Suprapubic skin (tissue), 4 donors: ENCODE measurements around the gene FOS. TPM values are rescaled to one million over a fixed set of nuclear protein-coding genes. Genes with fewer than 3 reads are reported as not detected.

ENCODE experiments used
- DNase-seq, 2 donors: peaks; one replicate each; pipeline ENCODE4 v3.0.0-alpha.2; 2019; ENCODE audit warnings: low spot score in 2 of 2
- H3K27ac ChIP-seq: fragments of 200-600 bp; sonication (generic); one replicate; pipeline ENCODE4 v1.5.1; 2019
- H3K27me3 ChIP-seq: fragments of 200-600 bp; sonication (generic); one replicate; pipeline ENCODE4 v1.5.1; 2019
- H3K36me3 ChIP-seq: fragments of 200-600 bp; sonication (generic); one replicate; pipeline ENCODE4 v1.5.1; 2019
- H3K4me1 ChIP-seq: fragments of 200-600 bp; sonication (generic); one replicate; pipeline ENCODE4 v1.5.1; 2019
- H3K4me3 ChIP-seq: fragments of 200-600 bp; sonication (generic); one replicate; pipeline ENCODE4 v1.5.1; 2019; ENCODE audit warnings: mild to moderate bottlenecking
- H3K9me3 ChIP-seq: fragments of 200-600 bp; sonication (generic); one replicate; pipeline ENCODE4 v1.5.1; 2019
- CTCF ChIP-seq, 2 donors: fragments of 200-600 bp in 1 of 2; fragments of 450-650 bp in 1 of 2; sonication (generic) in 1 of 2; IDR thresholded peaks; one replicate each; pipeline ENCODE4 v1.5.1; 2016 to 2019; ENCODE audit warnings: antibody characterized with exemption in 2 of 2, mild to moderate bottlenecking in 1 of 2, moderate library complexity in 1 of 2
- EP300 ChIP-seq: sonication (generic); formaldehyde crosslinking; IDR thresholded peaks from one replicate; pipeline ENCODE4 v1.6.1; 2017; ENCODE audit warnings: antibody characterized with exemption
- POLR2A ChIP-seq, 2 donors: fragments of 450-650 bp; IDR thresholded peaks; one replicate each; pipeline ENCODE4 v1.6.1; 2017; ENCODE audit warnings: antibody characterized with exemption in 2 of 2, mild to moderate bottlenecking in 2 of 2, moderate library complexity in 2 of 2
- POLR2AphosphoS5 ChIP-seq, 3 donors: sonication (generic); formaldehyde crosslinking; IDR thresholded peaks; one replicate each; pipeline ENCODE4 v1.6.1; 2017; ENCODE audit warnings: antibody characterized with exemption in 3 of 3
- whole genome bisulfite sequencing: methylation state at CpG from one replicate; pipeline ENCODE4 v1.1.5; 2018; 5-methylcytosine and 5-hydroxymethylcytosine counted together
- total RNA-seq, 4 donors: library from RNA; depleted of rRNA; stranded (reverse); fragments of >200 nt; gene quantifications; one replicate each; pipeline ENCODE4 v1.1.0, GENCODE V29; 2016

The FOS gene
- total RNA-seq, 4 donors from 2014 or later: 2,120 to 3,987 (median 3,212) TPM

GRCh38 chr14:75267141-75267721 is 11.4 kb upstream of the FOS start:
- H3K27ac ChIP-seq: peak overlapping the region; percentile 57
- TF ChIP-seq EP300: no peak
- TF ChIP-seq POLR2AphosphoS5 (IDR thresholded peaks at IDR 0.05): no peak
- TF ChIP-seq POLR2A (IDR thresholded peaks at IDR 0.05): no peak
- TF ChIP-seq CTCF (IDR thresholded peaks at IDR 0.05): no peak
- DNase-seq: peak; percentile 55 to 58

GRCh38 chr14:75268633-75269550 is 9.7 kb upstream of the FOS start:
- no peaks in the 10 kb centered on the region for H3K27me3 ChIP-seq
- peaks cover 51% of the 10 kb centered on the region for H3K4me1 ChIP-seq
- DNase-seq: peak; percentile 11 to 55
- WGBS: 51% methylated on average over 7 of the region's 7 CpGs
- no peaks in the 10 kb centered on the region for H3K9me3 ChIP-seq
- peak overlapping the region; percentile 35 for H3K27ac ChIP-seq
- no peaks in the 10 kb centered on the region for H3K36me3 ChIP-seq
- TF ChIP-seq POLR2A (IDR thresholded peaks at IDR 0.05): no peak
- TF ChIP-seq CTCF (IDR thresholded peaks at IDR 0.05): no peak
- no peak for TF ChIP-seq POLR2AphosphoS5 (IDR thresholded peaks at IDR 0.05)
- no peak for TF ChIP-seq EP300
- H3K4me3 ChIP-seq: no peak overlapping the region

More at GRCh38 chr14:75267141-75267721, 11.4 kb upstream of the FOS start:
- Histone ChIP-seq H3K9me3 (no peaks in the 10 kb centered on the region), H3K36me3 (no peaks in the 10 kb centered on the region), H3K4me1 (peaks cover 37% of the 10 kb centered on the region), H3K27me3 (no peaks in the 10 kb centered on the region), H3K4me3 (no peak overlapping the region)
- WGBS: 52% methylated on average over 3 of the region's 3 CpGs

- TF ChIP-seq EP300 (no peak), POLR2AphosphoS5 (IDR thresholded peaks at IDR 0.05) (no peak), CTCF (IDR thresholded peaks at IDR 0.05) (no peak), POLR2A (IDR thresholded peaks at IDR 0.05) (no peak)
- no peaks in the 10 kb centered on the region for H3K9me3 ChIP-seq
- H3K36me3 ChIP-seq: no peaks in the 10 kb centered on the region
- 98% methylated on average over 9 of the region's 9 CpGs for WGBS
- peaks cover 69% of the 10 kb centered on the region for H3K4me1 ChIP-seq
- peak in 1 of 2 donors; percentile 51 for DNase-seq
- no peaks in the 10 kb centered on the region for H3K27me3 ChIP-seq
- no peak overlapping the region for H3K4me3 ChIP-seq
- no peak overlapping the region for H3K27ac ChIP-seq
Measured at GRCh38 chr14:75271514-75271913, 7.1 kb upstream of the FOS start.

GRCh38 chr14:75273272-75274049 is 5.2 kb upstream of the FOS start:
- Histone ChIP-seq H3K4me1 (peaks cover 65% of the 10 kb centered on the region), H3K27me3 (no peaks in the 10 kb centered on the region), H3K9me3 (no peaks in the 10 kb centered on the region), H3K36me3 (no peaks in the 10 kb centered on the region), H3K4me3 (no peak overlapping the region), H3K27ac (peak overlapping the region; percentile 97)
- peak in 1 of 2 donors; percentile 70 for DNase-seq
- TF ChIP-seq EP300 (no peak), POLR2AphosphoS5 (IDR thresholded peaks at IDR 0.05) (peak in 1 of 3 donors; percentile 69), POLR2A (IDR thresholded peaks at IDR 0.05) (no peak), CTCF (IDR thresholded peaks at IDR 0.05) (no peak)
- WGBS: 56% methylated on average over 6 of the region's 13 CpGs
